HG03460 (cell line): ENCODE measurements around the gene CATSPERB.
"Not testable (repeated sequence)": the region's sequence is repeated elsewhere in the genome, so short reads cannot be mapped to it uniquely, and the experiment has no call there.

Source experiments
- ATAC-seq: cut with Tn5 transposase; IDR thresholded peaks from one replicate; pipeline ENCODE4 v1.9.1; 2021; ENCODE audit not compliant: unreplicated experiment

CATSPERB gene

DNA sequence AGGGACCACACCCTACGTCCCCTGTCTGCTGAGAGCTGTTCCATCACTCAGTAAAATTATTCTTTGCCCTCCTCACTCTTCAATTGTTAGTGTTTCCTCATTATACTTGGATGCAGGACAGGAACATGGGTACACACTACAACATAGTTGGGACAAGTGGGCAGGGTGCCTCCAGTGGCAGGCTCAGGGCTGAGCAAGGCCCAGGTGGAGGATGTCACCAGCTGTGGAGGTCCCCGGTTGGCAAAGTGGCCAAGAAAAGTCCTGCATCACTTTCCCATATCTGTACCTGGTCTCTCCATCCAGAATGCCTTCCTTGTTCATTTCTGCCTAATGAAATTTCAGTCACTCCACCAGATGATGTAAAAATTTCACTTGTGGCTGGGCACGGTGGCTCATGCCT lies 149.1 kb downstream of the CATSPERB start:
- no peak for ATAC-seq

DNA sequence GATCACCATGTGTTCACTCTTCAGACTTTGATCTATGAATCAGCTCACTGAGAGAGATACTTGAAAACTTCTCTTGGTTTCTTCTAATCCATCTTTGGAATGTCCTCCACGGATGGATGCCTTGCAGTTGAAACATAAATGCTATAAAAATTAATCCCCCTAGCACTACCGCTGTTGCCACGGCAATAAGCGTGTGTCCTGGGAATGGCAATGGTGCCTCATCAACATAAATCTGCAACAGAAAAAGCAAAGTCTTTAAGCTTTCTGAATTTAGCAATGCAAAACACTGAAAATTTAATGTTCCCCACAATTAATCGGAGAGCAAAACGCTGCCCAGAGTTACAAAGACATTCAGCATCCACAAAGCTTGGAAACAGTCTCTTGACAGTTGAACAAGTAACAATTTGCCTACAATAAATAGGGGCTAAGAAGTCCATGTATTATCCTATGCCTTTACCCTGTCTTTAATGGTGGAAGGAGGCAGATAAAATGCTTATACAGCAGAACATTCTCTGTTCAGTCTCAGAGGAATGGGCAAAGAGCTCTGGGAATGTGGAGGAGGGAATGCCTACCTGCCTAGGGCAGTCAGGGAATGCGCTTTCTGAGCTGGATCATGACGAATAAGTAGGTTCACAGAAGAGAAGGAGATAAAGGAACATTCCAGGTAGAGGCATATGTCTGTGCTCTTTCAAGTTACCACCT lies 150.9 kb downstream of the CATSPERB start:
- no peak for ATAC-seq

DNA sequence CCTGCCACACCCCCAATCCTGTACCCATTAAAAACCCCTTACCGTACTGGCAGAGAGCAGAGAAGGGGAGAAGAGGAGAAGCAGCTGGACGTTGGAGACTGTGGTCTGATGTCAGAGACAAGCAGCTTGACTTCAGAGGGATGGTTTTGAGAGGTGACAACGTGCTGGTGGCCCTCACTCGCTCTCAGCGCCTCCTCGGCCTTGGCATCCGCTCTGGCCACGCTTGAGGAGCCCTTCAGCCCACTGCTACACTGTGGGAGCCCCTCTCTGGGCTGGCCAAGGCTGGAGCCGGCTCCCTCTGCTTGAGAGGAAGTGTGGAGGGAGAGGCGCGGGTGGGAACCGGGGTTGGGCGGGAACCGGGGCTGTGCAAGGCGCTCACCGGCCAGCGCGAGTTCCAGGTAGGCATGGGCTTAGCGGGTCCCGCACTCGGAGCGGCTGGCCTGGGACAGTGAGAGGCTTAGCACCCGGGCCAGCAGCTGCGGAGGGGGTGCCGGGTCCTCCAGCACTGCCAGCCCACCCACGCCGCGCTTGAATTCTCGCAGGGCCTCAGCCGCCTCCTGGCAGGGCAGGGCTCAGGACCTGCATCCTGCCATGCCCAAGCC lies 154.2 kb downstream of the CATSPERB start:
- ATAC-seq, result no peak

DNA sequence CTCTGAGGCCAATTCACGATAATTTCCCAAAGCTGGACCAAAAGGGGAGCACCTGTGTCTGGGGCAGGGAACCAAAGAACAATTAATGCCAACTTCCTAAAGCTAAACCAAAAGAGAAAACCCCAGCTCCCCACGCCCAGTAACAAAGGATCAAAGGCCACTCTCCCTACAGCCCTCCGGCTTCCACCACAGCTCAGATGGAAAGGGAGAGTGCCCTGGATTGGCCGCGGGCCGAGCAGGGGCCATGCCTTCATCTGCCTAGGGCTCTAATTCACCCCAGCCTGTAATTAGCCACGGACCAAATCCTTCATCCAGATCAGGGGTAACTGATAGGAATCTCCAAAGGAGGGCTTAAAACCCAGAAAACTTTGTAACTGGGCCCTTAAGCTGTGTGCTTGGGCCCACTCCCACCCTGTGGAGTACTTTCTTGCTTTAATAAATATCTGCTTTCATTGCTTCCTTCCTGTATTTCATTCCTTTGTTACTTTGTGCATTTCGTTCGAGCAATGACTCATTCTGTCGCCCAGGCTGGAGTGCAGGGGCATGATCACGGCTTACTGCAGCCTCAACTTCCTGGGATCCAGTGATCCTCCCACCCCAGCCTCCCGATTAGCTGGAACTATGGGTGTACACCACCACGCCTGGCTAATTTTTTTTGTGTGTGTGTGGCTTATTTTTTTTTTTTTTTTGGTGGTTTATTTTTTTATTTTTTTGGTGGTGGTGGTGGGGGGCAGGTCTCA lies 156.2 kb downstream of the CATSPERB start:
- ATAC-seq, result no peak

DNA sequence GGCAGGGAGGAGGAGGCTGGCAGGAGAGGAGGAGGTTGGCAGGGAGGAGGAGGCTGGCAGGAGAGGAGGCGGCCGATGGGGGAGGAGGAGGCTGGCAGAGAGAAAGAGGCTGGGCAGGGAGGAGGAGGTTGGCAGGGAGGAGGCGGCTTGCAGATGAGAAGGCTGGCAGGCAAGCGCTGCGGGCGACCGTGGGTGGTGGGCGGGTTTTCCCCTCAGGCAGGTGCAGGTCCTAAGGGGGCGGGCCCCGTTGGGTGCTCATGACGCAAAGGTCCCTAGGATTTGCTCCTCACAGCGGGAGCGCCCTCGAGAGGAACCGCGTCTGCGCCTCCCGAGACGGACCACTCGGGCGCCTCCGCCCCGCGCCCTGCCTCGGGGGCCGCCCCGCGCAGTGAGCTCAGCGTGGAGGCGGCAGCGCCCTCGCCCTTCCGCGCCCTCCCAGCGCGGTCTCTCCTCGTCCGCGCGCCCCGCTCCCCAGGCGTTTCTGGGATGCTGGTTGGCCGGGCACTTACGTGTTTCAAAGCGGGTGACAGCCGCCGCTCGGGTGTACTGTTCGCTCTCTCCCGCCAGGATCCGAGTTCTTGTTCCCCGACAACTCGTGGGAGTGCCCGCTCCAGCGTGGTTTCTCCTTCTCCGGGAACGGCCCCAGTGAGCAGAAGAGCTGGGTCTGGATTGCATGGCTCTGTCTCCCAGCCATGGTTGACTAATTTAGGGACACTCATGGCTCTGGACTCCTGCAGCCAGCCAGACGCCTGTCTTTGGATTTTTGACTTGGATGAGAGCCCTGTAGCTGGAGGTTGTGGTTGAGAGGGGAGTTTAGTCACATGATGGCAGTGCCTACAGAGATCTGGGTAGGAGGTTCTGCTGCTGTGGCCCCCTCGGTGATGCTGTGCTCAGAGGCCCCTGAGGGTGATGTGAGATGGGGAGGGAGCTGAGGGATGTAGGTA lies 157.7 kb downstream of the CATSPERB start:
- no peak for ATAC-seq

DNA sequence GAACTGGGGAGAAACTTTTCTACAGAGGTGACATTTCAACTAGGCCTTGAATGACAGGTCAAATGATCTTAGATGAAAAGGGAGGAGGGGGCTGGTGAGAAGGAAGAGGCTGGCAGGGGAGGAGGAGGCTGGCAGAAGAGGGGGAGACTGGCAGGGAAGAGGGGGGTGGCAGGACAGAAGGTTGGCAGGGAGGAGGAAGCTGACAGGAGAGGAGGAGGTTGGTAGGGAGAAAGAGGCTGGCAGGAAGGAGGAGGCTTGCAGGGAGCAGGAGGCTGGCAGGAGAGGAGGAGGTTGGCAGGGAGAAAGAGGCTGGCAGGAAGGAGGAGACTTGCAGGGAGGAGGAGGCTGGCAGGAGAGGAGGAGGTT lies 158.4 kb downstream of the CATSPERB start:
- ATAC-seq, result no peak

DNA sequence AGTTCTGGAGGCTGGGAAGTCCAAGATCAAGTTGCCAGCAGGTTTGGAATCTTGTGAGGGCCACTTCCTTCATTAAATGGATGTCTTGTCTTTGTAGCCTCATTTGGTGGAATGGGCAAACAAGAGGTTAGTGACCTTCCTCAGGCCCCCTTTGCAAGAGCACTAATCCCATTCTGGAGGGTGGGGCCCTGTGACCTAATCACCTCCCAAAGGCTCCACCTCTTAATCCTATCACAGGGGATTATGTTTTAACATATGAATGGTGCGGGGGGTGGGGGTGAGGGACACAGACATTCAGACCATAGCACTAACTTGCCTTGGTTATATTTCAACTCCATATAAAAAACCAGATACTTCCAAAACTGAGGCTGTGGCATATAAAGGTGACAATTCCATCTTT lies 161.9 kb downstream of the CATSPERB start:
- ATAC-seq, result no peak

DNA sequence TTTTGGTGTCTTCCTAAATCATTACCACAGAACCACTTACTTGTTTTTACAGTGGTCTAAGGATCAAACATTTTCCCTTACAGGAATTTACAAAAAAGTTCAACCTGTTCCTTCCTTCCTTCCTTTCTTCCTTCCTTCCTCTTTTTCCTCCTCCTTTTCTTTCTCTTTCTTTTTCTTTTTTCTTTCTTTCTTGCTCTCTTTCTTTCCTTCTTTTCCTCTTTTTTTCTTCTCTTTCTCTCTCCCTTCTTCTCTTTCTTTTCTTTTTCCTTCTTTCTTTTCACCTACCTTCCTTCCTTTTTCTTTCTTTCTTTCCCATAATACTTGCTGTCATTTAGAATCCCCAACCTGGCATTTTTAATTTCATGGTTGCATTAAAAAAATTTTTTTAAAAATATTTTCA lies 162.6 kb downstream of the CATSPERB start:
- ATAC-seq, result no peak

DNA sequence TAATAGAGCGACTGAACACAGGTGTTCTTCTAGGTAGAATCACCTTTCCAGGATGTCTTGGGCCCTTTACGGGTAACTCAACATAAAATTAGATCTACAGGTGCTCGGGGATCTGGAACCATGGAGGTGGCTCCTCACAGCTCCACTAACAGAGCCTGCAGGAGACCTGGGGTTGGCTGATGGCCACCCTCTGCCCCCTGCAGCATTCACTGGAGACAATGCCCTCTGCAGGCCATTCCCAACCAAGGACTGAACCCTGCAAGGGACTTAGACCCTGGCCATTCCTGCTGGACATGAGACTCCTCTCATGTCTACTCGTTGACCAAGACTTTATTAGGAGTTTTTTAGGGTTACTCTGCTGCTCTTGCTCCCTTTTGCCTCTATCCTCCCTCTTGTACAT lies 163.3 kb downstream of the CATSPERB start:
- ATAC-seq, result no peak

DNA sequence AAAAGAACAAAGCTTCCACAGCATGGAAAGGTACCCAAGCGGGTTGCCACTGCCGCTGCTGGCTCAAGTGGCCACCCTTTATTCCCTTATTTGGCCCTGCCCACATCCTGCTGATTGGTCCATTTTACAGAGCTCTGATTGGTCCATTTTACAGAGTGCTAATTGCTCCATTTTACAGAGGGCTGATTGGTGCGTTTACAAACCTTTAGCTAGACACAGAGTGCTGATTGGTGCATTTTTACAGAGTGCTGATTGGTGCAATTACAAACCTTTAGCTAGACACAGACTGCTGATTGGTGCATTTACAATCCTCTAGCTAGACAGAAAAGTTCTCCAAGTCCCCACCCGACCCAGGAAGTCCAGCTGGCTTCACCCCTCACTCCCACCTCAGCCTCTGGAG lies 164.1 kb downstream of the CATSPERB start:
- not testable (repeated sequence) for ATAC-seq

DNA sequence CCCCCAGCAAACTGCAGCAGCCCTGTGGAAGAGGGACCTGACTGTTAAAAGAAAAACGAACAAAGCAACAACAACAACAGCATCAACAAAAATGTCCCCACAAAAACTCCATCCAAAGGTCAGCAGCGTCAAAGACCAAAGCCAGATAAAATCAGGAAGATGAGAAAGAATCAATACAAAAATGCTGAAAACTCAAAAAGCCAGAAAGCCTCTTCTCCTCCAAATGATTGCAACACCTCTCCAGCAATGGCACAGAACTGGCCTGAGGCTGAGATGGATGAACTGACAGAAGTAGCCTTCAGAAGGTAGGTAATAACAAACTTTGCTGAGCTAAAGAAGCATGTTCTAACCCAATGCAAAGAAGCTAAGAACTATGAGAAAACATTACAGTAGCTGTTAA lies 176.4 kb downstream of the CATSPERB start:
- ATAC-seq, result no peak

DNA sequence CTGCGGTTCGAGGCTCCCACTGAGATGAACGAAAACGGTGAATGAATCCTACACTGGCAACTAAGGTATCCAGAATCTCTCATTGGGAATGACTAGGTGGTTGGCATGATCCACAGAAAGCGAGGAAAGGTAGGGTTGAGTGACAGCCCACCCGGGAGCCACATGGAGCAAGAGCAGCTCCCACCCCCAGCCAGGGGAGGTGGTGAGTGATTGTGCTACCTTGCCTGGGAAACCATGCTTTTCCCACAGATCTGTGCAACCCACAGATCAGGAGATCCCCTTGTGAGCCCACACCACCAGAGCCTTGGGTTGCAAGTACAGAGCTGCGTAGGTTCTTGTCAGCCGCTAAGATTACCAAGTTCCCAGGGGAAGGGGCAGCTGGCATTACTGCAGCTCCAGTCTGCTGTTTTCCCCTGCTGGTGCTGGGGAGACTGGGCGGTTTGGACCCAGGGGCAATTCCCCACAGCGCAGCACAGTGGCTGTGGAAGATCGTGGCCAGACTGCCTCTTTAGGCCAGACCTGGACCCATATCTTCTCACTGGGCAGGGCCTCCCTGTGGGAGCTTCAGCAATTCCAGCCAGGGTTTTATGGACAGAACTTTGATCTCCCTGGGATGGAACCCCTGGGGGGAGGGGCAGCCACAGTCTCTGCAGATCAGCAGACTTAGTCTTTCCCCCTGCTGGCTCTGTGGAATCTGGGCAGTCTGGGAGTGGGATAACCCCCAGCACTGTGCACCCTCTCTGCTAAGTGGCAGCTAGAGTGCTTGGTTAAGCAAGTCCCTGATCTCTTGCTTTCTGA lies 177.2 kb downstream of the CATSPERB start:
- ATAC-seq, result no peak

DNA sequence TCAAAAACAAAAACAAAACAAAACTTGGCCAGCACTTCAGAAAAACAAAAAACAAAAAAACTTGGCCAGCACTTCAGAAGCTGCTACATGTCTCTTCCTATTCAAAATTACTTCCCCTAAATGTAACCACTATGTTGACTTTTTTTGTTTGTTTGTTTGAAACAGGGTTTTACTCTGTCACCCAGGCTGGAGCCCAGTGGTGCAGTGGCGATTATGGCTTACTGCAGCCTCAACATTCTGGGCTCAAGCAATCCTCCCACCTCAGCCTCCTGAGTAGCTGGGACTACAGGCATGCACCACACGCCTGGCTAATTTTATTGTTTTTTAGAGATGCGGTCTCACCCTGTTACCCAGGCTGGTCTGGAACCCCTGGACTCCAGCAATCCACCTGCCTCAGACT lies 183.8 kb downstream of the CATSPERB start:
- no peak for ATAC-seq

DNA sequence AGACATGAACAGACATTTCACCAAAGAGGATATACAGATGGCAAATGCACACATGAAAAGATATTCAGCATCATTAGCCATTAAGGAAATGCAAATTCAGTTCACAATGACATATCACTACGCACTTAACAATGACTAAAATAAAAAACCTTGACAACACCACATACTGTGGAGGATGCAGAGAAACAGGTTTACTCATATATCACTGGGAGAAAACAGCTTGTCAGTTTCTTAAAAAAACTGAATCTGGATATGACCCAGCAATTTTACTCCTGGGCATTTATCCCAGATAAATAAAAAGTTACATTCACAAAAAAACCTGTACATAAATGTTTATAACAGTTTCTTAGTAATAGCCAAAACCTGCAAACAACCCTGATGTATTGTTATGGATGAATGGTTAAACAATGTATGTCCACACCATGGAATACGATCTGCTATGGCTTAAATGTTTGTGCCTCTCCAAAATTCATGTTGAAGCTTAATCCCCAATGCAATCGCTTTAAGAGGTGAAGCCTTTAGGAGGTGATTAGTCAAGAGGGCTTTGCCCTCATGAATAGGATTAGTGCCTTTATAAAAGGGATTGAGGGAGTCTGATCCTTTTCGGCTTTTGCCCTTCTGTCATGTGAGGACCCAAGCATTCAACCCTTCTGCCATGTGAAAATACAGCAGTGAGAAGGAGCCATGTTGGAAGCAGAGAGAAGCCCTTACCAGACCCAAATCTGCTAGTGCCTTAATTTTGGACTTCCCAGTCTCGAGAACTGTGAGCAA lies 185.8 kb downstream of the CATSPERB start:
- ATAC-seq, result no peak

DNA sequence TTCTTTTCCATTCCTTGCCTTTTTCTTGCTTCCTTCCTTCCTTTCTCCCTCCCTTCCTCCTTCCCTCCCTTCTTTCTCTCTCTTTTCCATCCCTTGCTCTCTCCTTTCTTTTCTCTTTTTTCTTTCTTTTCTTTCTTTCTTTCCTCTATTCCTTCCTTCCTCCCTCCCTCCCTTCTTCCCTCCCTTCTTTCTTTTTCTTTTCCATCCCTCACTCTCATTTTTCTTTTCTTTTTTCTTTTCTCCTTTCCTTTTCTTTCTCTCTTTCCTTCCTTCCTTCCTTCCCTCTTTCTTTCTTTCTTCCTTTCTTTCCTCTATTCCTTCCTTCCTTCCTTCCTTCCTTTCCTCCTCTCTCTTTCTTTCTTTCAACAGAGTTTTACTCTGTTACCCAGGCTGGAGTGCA lies 186.7 kb downstream of the CATSPERB start:
- no peak for ATAC-seq

DNA sequence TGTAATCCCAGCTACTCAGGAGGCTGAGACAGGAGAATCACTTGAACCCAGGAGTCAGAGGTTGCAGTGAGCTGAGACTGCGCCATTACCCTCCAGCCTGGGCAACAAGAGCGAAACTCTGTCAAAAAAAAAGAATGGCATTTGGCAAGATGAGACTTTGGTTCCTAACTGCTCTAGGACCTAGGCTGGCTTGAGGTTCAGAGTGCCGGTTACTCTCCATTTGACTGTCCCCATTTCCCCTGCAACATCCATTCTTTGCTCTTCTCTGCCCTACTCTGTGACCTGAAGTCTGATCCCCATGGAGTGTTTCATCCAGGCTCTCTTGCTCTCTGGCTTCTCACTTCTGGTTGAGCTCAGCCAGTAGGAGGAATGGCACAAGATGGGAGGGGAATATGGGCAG lies 195.6 kb downstream of the CATSPERB start:
- no peak for ATAC-seq

DNA sequence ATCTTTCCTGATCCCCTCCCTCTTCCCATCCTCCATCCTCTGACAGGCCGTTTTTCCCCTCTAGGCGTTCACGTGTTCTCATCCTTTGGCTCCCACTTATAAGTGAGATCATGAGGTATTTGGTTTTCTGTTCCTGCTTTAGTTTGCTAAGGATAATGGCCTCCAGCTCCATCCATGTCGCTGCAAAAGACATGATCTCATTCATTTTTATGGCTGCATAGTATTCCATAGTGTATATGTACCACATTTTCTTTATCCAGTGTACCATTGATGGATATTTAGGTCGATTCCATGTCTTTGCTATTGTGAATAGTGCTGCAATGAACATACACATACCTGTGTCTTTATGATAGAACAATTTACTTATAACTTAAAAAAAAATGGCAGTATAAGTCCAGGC lies 197.8 kb downstream of the CATSPERB start:
- ATAC-seq, result not testable (repeated sequence)

DNA sequence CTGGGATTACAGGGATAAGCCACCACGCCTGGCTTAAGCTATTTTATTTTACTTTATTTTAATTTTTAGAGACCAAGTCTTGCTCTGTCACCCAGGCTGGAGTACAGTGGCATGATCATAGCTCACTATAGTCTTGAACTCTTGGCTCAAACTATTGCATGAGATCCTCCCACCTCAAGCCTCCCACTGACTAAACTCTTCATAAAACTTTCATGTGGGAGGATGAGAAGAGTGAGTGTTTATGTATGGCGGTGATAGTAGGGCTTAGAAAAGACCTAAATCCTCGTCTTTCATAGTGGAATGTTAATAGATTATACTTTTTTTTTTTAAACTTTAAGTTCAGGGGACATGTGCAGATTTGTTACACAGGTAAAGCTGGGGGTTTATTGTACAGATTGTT lies 198.3 kb downstream of the CATSPERB start:
- ATAC-seq, result no peak
